GM23338 (cell line): ENCODE measurements around the gene JPH3. TPM values are rescaled to one million over a fixed set of nuclear protein-coding genes. Genes with fewer than 3 reads are reported as not detected.

Source experiments
- ATAC-seq: fragments of 200-7000 bp; cut with Tn5 transposase; 3 replicates; pipeline ENCODE4 v1.9.1; 2020
- DNase-seq: peaks from one replicate; pipeline ENCODE4 v3.0.0-alpha.2; 2015; ENCODE audit warnings: low spot score
- H2AFZ ChIP-seq: fragments of 200-600 bp; sonication (generic); 2 replicates; pipeline ENCODE4 v1.8.0; 2016; ENCODE audit warnings: antibody characterized with exemption, mild to moderate bottlenecking, moderate library complexity
- H3F3A ChIP-seq: fragments of 200-600 bp; sonication (generic); replicated peaks from 2 replicates; pipeline ENCODE4 v1.8.0; 2017; ENCODE audit warnings: antibody characterized with exemption, mixed run types, low read depth
- H3K27ac ChIP-seq: fragments of 200-600 bp; sonication (generic); 2 replicates; pipeline ENCODE4 v1.6.1; 2016; ENCODE audit warnings: low read depth
- H3K27me3 ChIP-seq: fragments of 200-600 bp; sonication (generic); 2 replicates; pipeline ENCODE4 v1.8.0; 2016; ENCODE audit warnings: mild to moderate bottlenecking, mixed run types, moderate library complexity; ENCODE audit not compliant: insufficient read depth
- H3K36me3 ChIP-seq: fragments of 200-600 bp; sonication (generic); 2 replicates; pipeline ENCODE4 v1.8.0; 2016; ENCODE audit warnings: mild to moderate bottlenecking; ENCODE audit not compliant: insufficient read depth
- H3K4me1 ChIP-seq: fragments of 200-600 bp; sonication (generic); 2 replicates; pipeline ENCODE4 v1.8.0; 2016; ENCODE audit warnings: mild to moderate bottlenecking, moderate library complexity; ENCODE audit not compliant: insufficient read depth
- H3K4me2 ChIP-seq: fragments of 200-600 bp; sonication (generic); 2 replicates; pipeline ENCODE4 v1.7.1; 2017; ENCODE audit warnings: mixed run types
- H3K4me3 ChIP-seq: fragments of 200-600 bp; sonication (generic); 2 replicates; pipeline ENCODE4 v1.6.1; 2016; ENCODE audit warnings: mixed run types
- H3K79me2 ChIP-seq: fragments of 200-600 bp; sonication (generic); replicated peaks from 2 replicates; pipeline ENCODE4 v1.8.0; 2017; ENCODE audit warnings: mild to moderate bottlenecking; ENCODE audit not compliant: insufficient read depth
- H3K9me2 ChIP-seq: fragments of 200-600 bp; sonication (generic); 2 replicates; pipeline ENCODE4 v1.8.0; 2017; ENCODE audit not compliant: insufficient read depth
- H4K20me1 ChIP-seq: fragments of 200-600 bp; sonication (generic); replicated peaks from 2 replicates; pipeline ENCODE4 v1.8.0; 2017; ENCODE audit warnings: mild to moderate bottlenecking; ENCODE audit not compliant: insufficient read depth
- H3K27ac Mint-ChIP-seq: 2 replicates; pipeline ENCODE4 v1.8.0; 2020; ENCODE audit warnings: inconsistent platforms, mild to moderate bottlenecking, moderate library complexity, mixed read lengths
- H3K27me3 Mint-ChIP-seq: 3 replicates; pipeline ENCODE4 v1.8.0; 2022; ENCODE audit warnings: low read depth, mild to moderate bottlenecking, moderate library complexity, mixed read lengths, inconsistent platforms; ENCODE audit not compliant: insufficient read depth, poor library complexity
- H3K36me3 Mint-ChIP-seq: 3 replicates; pipeline ENCODE4 v1.8.0; 2021; ENCODE audit warnings: low read depth, mild to moderate bottlenecking, inconsistent platforms, moderate library complexity, mixed read lengths
- H3K4me1 Mint-ChIP-seq: 3 replicates; pipeline ENCODE4 v1.8.0; 2020; ENCODE audit warnings: mild to moderate bottlenecking, inconsistent platforms, mixed read lengths
- H3K4me3 Mint-ChIP-seq: 3 replicates; pipeline ENCODE4 v1.8.0; 2021; ENCODE audit warnings: moderate library complexity, mild to moderate bottlenecking, inconsistent platforms, mixed read lengths
- H3K9me3 Mint-ChIP-seq: 3 replicates; pipeline ENCODE4 v1.8.0; 2020; ENCODE audit warnings: moderate library complexity, mild to moderate bottlenecking, inconsistent platforms, mixed read lengths
- CREB1 ChIP-seq: fragments of 250-450 bp; sonication (Bioruptor Pico); IDR thresholded peaks from 2 replicates; pipeline ENCODE4 v1.5.0; 2020; ENCODE audit warnings: low read depth, mild to moderate bottlenecking, moderate library complexity
- CTCF ChIP-seq, 2 experiments: fragments of 200-600 bp in 1 of 2; sonication (generic) in 1 of 2; conservative IDR thresholded peaks; 2 replicates each; pipeline versions ENCODE4 v1.5.1 to v1.6.1; 2016 to 2017; ENCODE audit warnings: antibody characterized with exemption in 2 of 2, low read depth in 2 of 2, mild to moderate bottlenecking in 2 of 2, moderate library complexity in 1 of 2
- EZH2 ChIP-seq: fragments of 200-600 bp; sonication (generic); IDR thresholded peaks from one replicate; pipeline ENCODE4 v1.8.0; 2017; ENCODE audit warnings: antibody characterized with exemption, mild to moderate bottlenecking, low read depth; ENCODE audit not compliant: unreplicated experiment
- NANOG ChIP-seq: IDR thresholded peaks from 2 replicates; pipeline ENCODE4 v1.6.1; 2016; ENCODE audit warnings: antibody characterized with exemption, borderline replicate concordance
- POLR2AphosphoS5 ChIP-seq: IDR thresholded peaks from 2 replicates; pipeline ENCODE4 v1.6.1; 2016; ENCODE audit warnings: antibody characterized with exemption, low read depth
- REST ChIP-seq: IDR thresholded peaks from one replicate; pipeline ENCODE4 v1.6.1; 2018; ENCODE audit warnings: antibody characterized with exemption; ENCODE audit not compliant: unreplicated experiment
- ZNF114 ChIP-seq: fragments of 250-450 bp; sonication (Bioruptor Pico); IDR thresholded peaks from 2 replicates; pipeline ENCODE4 v1.5.0; 2020; ENCODE audit warnings: mild to moderate bottlenecking, moderate library complexity
- polyA plus RNA-seq: library from polyadenylated mRNA; unstranded; fragments of >200 nt; fragmentation: Nextera tagmentation; extraction: Ambion mirVana; gene quantifications from 2 replicates; pipeline ENCODE4 v1.2.1, GENCODE V29; 2016
- total RNA-seq: library from RNA; depleted of rRNA; stranded (reverse); fragments of >200 nt; shearing (Covaris generic); gene quantifications from 2 replicates; pipeline ENCODE4 v1.2.3, GENCODE V29; 2014

The JPH3 gene
- total and polyA plus RNA-seq, 2 experiments from 2014 or later = 8.4 to 38.3 TPM

GRCh38 chr16:87691686-87692079 lies 89.4 kb downstream of the JPH3 start (continued):
- no peak for TF ChIP-seq REST
- no peak for TF ChIP-seq NANOG
- TF ChIP-seq POLR2AphosphoS5 = no peak

- Mint-ChIP-seq H3K4me1 (no peaks in the 10 kb centered on the region), H3K36me3 (peaks cover 15% of the 10 kb centered on the region; the same call in 2 of the 3 replicates), H3K9me3 (no peaks in the 10 kb centered on the region), H3K27ac (no peak overlapping the region), H3K4me3 (no peak overlapping the region), H3K27me3 (peaks cover 27% of the 10 kb centered on the region)
- Histone ChIP-seq H3K9me2 (no peaks in the 10 kb centered on the region), H3K27me3 (no peaks in the 10 kb centered on the region), H3K79me2 (no peaks in the 10 kb centered on the region), H3K36me3 (no peaks in the 10 kb centered on the region; the same call in 1 of the 2 replicates), H4K20me1 (no peaks in the 10 kb centered on the region; the same call in 1 of the 2 replicates), H3K4me1 (no peaks in the 10 kb centered on the region), H3F3A (no peaks in the 10 kb centered on the region), H3K4me2 (no peak overlapping the region), H3K4me3 (no peak overlapping the region), H3K27ac (no peak overlapping the region), H2AFZ (no peak overlapping the region)
- TF ChIP-seq ZNF114 (CRISPR knock-in tag) (no peak), EZH2 (no peak), POLR2AphosphoS5 (no peak; the same call in 1 of the 2 replicates)
- ATAC-seq = no peak
- DNase-seq = no peak
Measured at GRCh38 chr16:87692176-87692575, 89.9 kb downstream of the JPH3 start.

GRCh38 chr16:87692756-87693155 lies 90.4 kb downstream of the JPH3 start:
- ATAC-seq = no peak; the same call in 2 of the 3 replicates

More at GRCh38 chr16:87692756-87693155, 90.4 kb downstream of the JPH3 start:
- H3K36me3 ChIP-seq = no peaks in the 10 kb centered on the region; the same call in 1 of the 2 replicates
- no peak overlapping the region for H2AFZ ChIP-seq
- no peaks in the 10 kb centered on the region; the same call in 1 of the 2 replicates for H4K20me1 ChIP-seq
- H3K4me1 Mint-ChIP-seq = no peaks in the 10 kb centered on the region
- H3K36me3 Mint-ChIP-seq = peaks cover 18% of the 10 kb centered on the region; the same call in 2 of the 3 replicates
- no peak overlapping the region for H3K4me3 ChIP-seq
- H3K27me3 ChIP-seq = no peaks in the 10 kb centered on the region
- H3K9me2 ChIP-seq = no peaks in the 10 kb centered on the region
- TF ChIP-seq CTCF (conservative IDR thresholded peaks at IDR 0.05; ENCODE audit: low read depth in 2 of 2) (peak; percentile 6 to 20; a peak in 1 of 4 replicates), EZH2 (no peak), CREB1 (no peak), ZNF114 (CRISPR knock-in tag) (no peak)
- H3K4me1 ChIP-seq = no peaks in the 10 kb centered on the region
- no peak overlapping the region for H3K27ac ChIP-seq
- no peaks in the 10 kb centered on the region for H3K79me2 ChIP-seq
- no peak for DNase-seq
- no peak overlapping the region for H3K4me2 ChIP-seq
- no peaks in the 10 kb centered on the region for H3F3A ChIP-seq
- H3K9me3 Mint-ChIP-seq = no peaks in the 10 kb centered on the region
- peaks cover 27% of the 10 kb centered on the region for H3K27me3 Mint-ChIP-seq
- H3K27ac Mint-ChIP-seq = no peak overlapping the region
- no peak overlapping the region for H3K4me3 Mint-ChIP-seq
